ENCODE results near the gene RASD2. TPM values are rescaled to one million over a fixed set of nuclear protein-coding genes. Genes with fewer than 3 reads are reported as not detected.

RASD2 gene
- total and polyA plus RNA-seq, 10 of the 15 experiments (the other 5 are each of a cell fraction or from before 2014, with no cell fraction given), result 0.03 TPM; not detected in 9

DNA sequence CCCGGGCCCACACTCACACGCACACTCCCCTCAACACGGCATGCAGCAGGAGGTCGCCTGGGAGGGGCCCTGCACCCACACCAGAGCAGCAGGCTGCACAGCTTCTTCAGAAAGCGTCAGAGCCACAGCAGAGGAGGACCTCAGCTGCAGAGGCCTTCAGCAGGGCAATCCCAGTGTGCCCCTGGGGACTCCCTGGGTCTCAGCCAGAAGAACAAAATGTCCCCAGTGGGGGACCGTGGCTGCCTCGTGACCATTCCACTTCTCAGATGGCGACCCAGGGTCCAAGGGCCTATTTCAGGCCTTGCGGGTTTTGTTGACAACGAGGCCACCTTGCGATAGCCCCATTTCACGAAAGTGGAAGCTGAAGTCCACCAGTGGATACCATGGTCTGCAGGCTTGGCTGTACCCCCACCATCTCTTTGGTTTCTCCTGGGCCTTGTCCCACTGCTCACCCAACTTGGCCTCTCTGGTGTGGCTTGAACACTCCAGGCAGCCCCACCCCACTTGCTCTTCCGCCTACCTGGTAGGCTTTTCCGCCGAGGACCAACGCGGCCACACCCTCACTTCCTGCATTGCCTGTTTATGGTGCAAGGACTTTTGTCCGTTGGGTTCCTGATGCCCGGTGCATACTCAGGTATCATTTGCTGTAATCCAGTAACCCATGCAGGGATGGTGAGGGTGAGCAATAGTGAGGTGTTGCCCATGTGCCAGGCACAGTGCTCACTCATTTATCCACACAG lies 38.4 kb downstream of the RASD2 start:
- FAIRE-seq (no peak), DNase-seq (ENCODE audit: low read depth, low spot score) (no peak), ATAC-seq (no peak)
- BruUV-seq (replicated peaks), result no TSS peak
- Histone ChIP-seq H3K4me2 (ENCODE audit: control insufficient read depth, insufficient read depth) (no peak overlapping the region), H3K79me2 (ENCODE audit: control insufficient read depth, insufficient read depth, low read length) (no peaks in the 10 kb centered on the region), H3K9ac (ENCODE audit: control insufficient read depth, insufficient read depth, low read length) (no peak overlapping the region), H3K27ac (ENCODE audit: control insufficient read depth, insufficient read depth) (no peak overlapping the region), H4K20me1 (ENCODE audit: control insufficient read depth, insufficient read depth) (no peaks in the 10 kb centered on the region; the same call in 1 of the 2 replicates), H3K36me3 (ENCODE audit: control insufficient read depth in 2 of 2, insufficient read depth in 2 of 2, low read length in 1 of 2) (no peaks in the 10 kb centered on the region), H3K4me1 (ENCODE audit: control insufficient read depth, insufficient read depth, low read length) (no peaks in the 10 kb centered on the region), H3K9me3 (replicated peaks; ENCODE audit: control insufficient read depth, insufficient read depth, low read length) (no peaks in the 10 kb centered on the region), H3K4me3 (no peak overlapping the region), H2AFZ (ENCODE audit: control insufficient read depth, low read depth, low read length) (no peak overlapping the region), H3K27me3 (replicated peaks in 1 of 2; ENCODE audit: control insufficient read depth in 2 of 2, insufficient read depth in 2 of 2, low read length in 1 of 2) (peaks cover 1 to 2% of the 10 kb centered on the region in 2 experiments; a peak in 1 of 4 replicates)
- ChIA-PET POLR2A (no interaction called here), RAD21 (ENCODE audit: unreplicated experiment) (interaction anchor here (0.6 kb wide), 1 partner anchor 349 kb away, joined by 3 read pairs; no protein-coding TSS in a partner anchor), SMC1A (ENCODE audit: uncharacterized antibody, unreplicated experiment) (no interaction called here), CTCF (interaction anchor here (6.7 kb wide), 1 partner anchor 228 kb away, joined by 91 read pairs; no protein-coding TSS in a partner anchor)
- TF ChIP-seq MEF2B (IDR thresholded peaks at IDR 0.05; ENCODE audit: partially characterized antibody, poor library complexity, severe bottlenecking) (no peak), E2F4 (IDR thresholded peaks at IDR 0.05; ENCODE audit: low read depth, low read length) (no peak), TARDBP (IDR thresholded peaks at IDR 0.05; ENCODE audit: borderline replicate concordance) (no peak), BCL3 (IDR thresholded peaks at IDR 0.05; ENCODE audit: borderline replicate concordance, insufficient read depth, low read depth, low read length, poor library complexity, severe bottlenecking) (no peak), WRNIP1 (IDR thresholded peaks at IDR 0.05; ENCODE audit: borderline replicate concordance, low read depth, low read length) (no peak), IKZF2 (IDR thresholded peaks at IDR 0.05) (no peak), KAT2A (conservative IDR thresholded peaks at IDR 0.05; ENCODE audit: control insufficient read depth, low read depth, low read length) (no peak), SP1 (IDR thresholded peaks at IDR 0.05; ENCODE audit: low read depth, low read length) (no peak), FOXM1 (IDR thresholded peaks at IDR 0.05; ENCODE audit: low read depth, low read length) (no peak), FOXK2 (IDR thresholded peaks at IDR 0.05) (no peak), ZZZ3 (IDR thresholded peaks at IDR 0.05; ENCODE audit: control insufficient read depth, insufficient read length, low read depth) (no peak)
- TF ChIP-seq, protein P1, sequence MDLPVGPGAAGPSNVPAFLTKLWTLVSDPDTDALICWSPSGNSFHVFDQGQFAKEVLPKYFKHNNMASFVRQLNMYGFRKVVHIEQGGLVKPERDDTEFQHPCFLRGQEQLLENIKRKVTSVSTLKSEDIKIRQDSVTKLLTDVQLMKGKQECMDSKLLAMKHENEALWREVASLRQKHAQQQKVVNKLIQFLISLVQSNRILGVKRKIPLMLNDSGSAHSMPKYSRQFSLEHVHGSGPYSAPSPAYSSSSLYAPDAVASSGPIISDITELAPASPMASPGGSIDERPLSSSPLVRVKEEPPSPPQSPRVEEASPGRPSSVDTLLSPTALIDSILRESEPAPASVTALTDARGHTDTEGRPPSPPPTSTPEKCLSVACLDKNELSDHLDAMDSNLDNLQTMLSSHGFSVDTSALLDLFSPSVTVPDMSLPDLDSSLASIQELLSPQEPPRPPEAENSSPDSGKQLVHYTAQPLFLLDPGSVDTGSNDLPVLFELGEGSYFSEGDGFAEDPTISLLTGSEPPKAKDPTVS (IDR thresholded peaks at IDR 0.05; ENCODE audit: low read depth, low read length), result no peak
- intact Hi-C loops (cut with micrococcal nuclease; ENCODE audit: unreplicated experiment) (no loop called here), in situ Hi-C loops (cut with MboI) (no loop called here)
- WGBS (ENCODE audit: insufficient coverage, insufficient replicate concordance, low lambda C conversion rate, missing lambda C conversion rate), result 40% methylated on average over 18 of the region's 19 CpGs

Measured in GM12878 (cell line).